ENCODE data around the gene EIF2AK3.

EIF2AK3 gene

GRCh38 chr2:88590998-88591613, 36.2 kb downstream of the EIF2AK3 start:
- ATAC-seq (peak; percentile 76), DNase-seq (ENCODE audit: low spot score in 2 of 2) (peak; percentile 16 to 64)
- H3K4me1 Mint-ChIP-seq = no peaks in the 10 kb centered on the region
- no peak overlapping the region for H3K27ac Mint-ChIP-seq
- no peaks in the 10 kb centered on the region for H3K9me3 Mint-ChIP-seq
- H3K36me3 Mint-ChIP-seq = peaks cover 98% of the 10 kb centered on the region
- H3K4me3 Mint-ChIP-seq = no peak overlapping the region

- DNase-seq (ENCODE audit: low spot score in 2 of 2) (no peak), ATAC-seq (no peak)
- H3K9me3 Mint-ChIP-seq = no peaks in the 10 kb centered on the region
- no peak overlapping the region for H3K4me3 Mint-ChIP-seq
- H3K4me1 Mint-ChIP-seq = no peaks in the 10 kb centered on the region
- peaks cover 99% of the 10 kb centered on the region for H3K36me3 Mint-ChIP-seq
- H3K27ac Mint-ChIP-seq = no peak overlapping the region
Measured at GRCh38 chr2:88585969-88586368, 41.3 kb downstream of the EIF2AK3 start.

GRCh38 chr2:88582030-88582429, 45.2 kb downstream of the EIF2AK3 start:
- H3K4me3 Mint-ChIP-seq = no peak overlapping the region
- no peaks in the 10 kb centered on the region for H3K9me3 Mint-ChIP-seq
- no peak for ATAC-seq
- no peak for DNase-seq (ENCODE audit: low spot score in 2 of 2)
- peaks cover 99% of the 10 kb centered on the region for H3K36me3 Mint-ChIP-seq
- H3K4me1 Mint-ChIP-seq = no peaks in the 10 kb centered on the region
- H3K27ac Mint-ChIP-seq = no peak overlapping the region

GRCh38 chr2:88580088-88580487, 47.2 kb downstream of the EIF2AK3 start:
- peaks cover 3% of the 10 kb centered on the region for H3K4me1 Mint-ChIP-seq
- no peak overlapping the region for H3K4me3 Mint-ChIP-seq
- H3K36me3 Mint-ChIP-seq = peaks cover 99% of the 10 kb centered on the region
- ATAC-seq (no peak), DNase-seq (ENCODE audit: low spot score in 2 of 2) (no peak)
- no peaks in the 10 kb centered on the region for H3K9me3 Mint-ChIP-seq
- H3K27ac Mint-ChIP-seq = no peak overlapping the region

GRCh38 chr2:88575630-88576029, 51.6 kb downstream of the EIF2AK3 start:
- Mint-ChIP-seq H3K27ac (no peak overlapping the region), H3K9me3 (no peaks in the 10 kb centered on the region), H3K36me3 (peaks cover 99% of the 10 kb centered on the region), H3K4me1 (peaks cover 14% of the 10 kb centered on the region), H3K4me3 (no peak overlapping the region)
- ATAC-seq = no peak
- no peak for DNase-seq (ENCODE audit: low spot score in 2 of 2)

GRCh38 chr2:88575051-88575450, 52.2 kb downstream of the EIF2AK3 start:
- Mint-ChIP-seq H3K4me1 (peaks cover 14% of the 10 kb centered on the region), H3K4me3 (no peak overlapping the region), H3K9me3 (no peaks in the 10 kb centered on the region), H3K27ac (peak overlapping the region; percentile 6), H3K36me3 (peaks cover 99% of the 10 kb centered on the region)
- no peak for DNase-seq (ENCODE audit: low spot score in 2 of 2)
- no peak for ATAC-seq

- Mint-ChIP-seq H3K4me1 (peaks cover 14% of the 10 kb centered on the region), H3K9me3 (no peaks in the 10 kb centered on the region), H3K4me3 (no peak overlapping the region), H3K27ac (peak overlapping the region; percentile 6), H3K36me3 (peaks cover 99% of the 10 kb centered on the region)
- DNase-seq (ENCODE audit: low spot score in 2 of 2) (peak in 1 of 2 donors; percentile 62), ATAC-seq (peak; percentile 99)
Measured at GRCh38 chr2:88574445-88574844, 52.8 kb downstream of the EIF2AK3 start.

- no peak overlapping the region for H3K27ac Mint-ChIP-seq
- no peaks in the 10 kb centered on the region for H3K9me3 Mint-ChIP-seq
- H3K36me3 Mint-ChIP-seq = peaks cover 95% of the 10 kb centered on the region
- ATAC-seq (no peak), DNase-seq (ENCODE audit: low spot score in 2 of 2) (no peak)
- no peaks in the 10 kb centered on the region for H3K4me1 Mint-ChIP-seq
- no peak overlapping the region for H3K4me3 Mint-ChIP-seq
Measured at GRCh38 chr2:88568179-88568578, 59.1 kb downstream of the EIF2AK3 start.

- peaks cover 96% of the 10 kb centered on the region for H3K36me3 Mint-ChIP-seq
- H3K4me3 Mint-ChIP-seq = no peak overlapping the region
- H3K27ac Mint-ChIP-seq = no peak overlapping the region
- ATAC-seq = peak; percentile 26
- peaks cover 14% of the 10 kb centered on the region for H3K4me1 Mint-ChIP-seq
- no peak for DNase-seq (ENCODE audit: low spot score in 2 of 2)
- no peaks in the 10 kb centered on the region for H3K9me3 Mint-ChIP-seq
Measured at GRCh38 chr2:88564402-88564801, 62.9 kb downstream of the EIF2AK3 start.

- Mint-ChIP-seq H3K36me3 (peaks cover 96% of the 10 kb centered on the region), H3K4me1 (peaks cover 14% of the 10 kb centered on the region), H3K27ac (peak overlapping the region; percentile 49), H3K9me3 (no peaks in the 10 kb centered on the region), H3K4me3 (no peak overlapping the region)
- DNase-seq (ENCODE audit: low spot score in 2 of 2) = no peak
- ATAC-seq = no peak
Measured at GRCh38 chr2:88563129-88563528, 64.1 kb downstream of the EIF2AK3 start.

GRCh38 chr2:88561646-88562388, 65.4 kb downstream of the EIF2AK3 start:
- peaks cover 96% of the 10 kb centered on the region for H3K36me3 Mint-ChIP-seq
- DNase-seq (ENCODE audit: low spot score in 2 of 2) (no peak), ATAC-seq (peak; percentile 63)
- H3K4me1 Mint-ChIP-seq = peaks cover 14% of the 10 kb centered on the region
- H3K27ac Mint-ChIP-seq = peak overlapping the region; percentile 49
- H3K4me3 Mint-ChIP-seq = peak overlapping the region; percentile 7
- no peaks in the 10 kb centered on the region for H3K9me3 Mint-ChIP-seq

GRCh38 chr2:88560619-88561307, 66.5 kb downstream of the EIF2AK3 start:
- H3K9me3 Mint-ChIP-seq = no peaks in the 10 kb centered on the region
- peak overlapping the region; percentile 1 for H3K4me3 Mint-ChIP-seq
- DNase-seq (ENCODE audit: low spot score in 2 of 2) (no peak), ATAC-seq (peak; percentile 70)
- peak overlapping the region; percentile 49 for H3K27ac Mint-ChIP-seq
- H3K36me3 Mint-ChIP-seq = peaks cover 96% of the 10 kb centered on the region
- H3K4me1 Mint-ChIP-seq = peaks cover 14% of the 10 kb centered on the region

- Mint-ChIP-seq H3K36me3 (peaks cover 69% of the 10 kb centered on the region), H3K27ac (no peak overlapping the region), H3K9me3 (no peaks in the 10 kb centered on the region), H3K4me3 (no peak overlapping the region), H3K4me1 (peaks cover 14% of the 10 kb centered on the region)
- ATAC-seq = no peak
- no peak for DNase-seq (ENCODE audit: low spot score in 2 of 2)
Measured at GRCh38 chr2:88557290-88557689, 70.0 kb downstream of the EIF2AK3 start.

- peaks cover 15% of the 10 kb centered on the region for H3K4me1 Mint-ChIP-seq
- H3K27ac Mint-ChIP-seq = no peak overlapping the region
- no peak overlapping the region for H3K4me3 Mint-ChIP-seq
- H3K9me3 Mint-ChIP-seq = no peaks in the 10 kb centered on the region
- no peak for DNase-seq (ENCODE audit: low spot score in 2 of 2)
- H3K36me3 Mint-ChIP-seq = peaks cover 56% of the 10 kb centered on the region
- no peak for ATAC-seq
Measured at GRCh38 chr2:88556026-88556425, 71.2 kb downstream of the EIF2AK3 start.

- Mint-ChIP-seq H3K27ac (no peak overlapping the region), H3K4me3 (no peak overlapping the region), H3K9me3 (no peaks in the 10 kb centered on the region), H3K4me1 (peaks cover 7% of the 10 kb centered on the region), H3K36me3 (peaks cover 38% of the 10 kb centered on the region)
- DNase-seq (ENCODE audit: low spot score in 2 of 2) (no peak), ATAC-seq (no peak)
Measured at GRCh38 chr2:88554189-88554588, 73.1 kb downstream of the EIF2AK3 start.

All from stimulated activated effector memory CD8-positive, alpha-beta T cell treated with anti-CD3 and anti-CD28 coated beads, Interleukin-12 subunit alpha, Interleukin-12 subunit beta, amount 100 ng/mL, for 72 hours (primary cell).